Memory B cell (primary cell): ENCODE measurements around the gene CNTN4.

Experiments used
- ATAC-seq: fragments of 150-1000 bp; cut with Tn5 transposase; 2 replicates; pipeline ENCODE4 v1.10.0; 2021; ENCODE audit warnings: low read depth, mild to moderate bottlenecking, moderate library complexity
- DNase-seq, 2 donors: peaks; one replicate each; pipeline ENCODE4 v3.0.0; 2022; ENCODE audit warnings: low spot score in 2 of 2
- H3K27ac Mint-ChIP-seq: one replicate; pipeline ENCODE4 v1.8.0; 2022; ENCODE audit warnings: mild to moderate bottlenecking, moderate library complexity, mixed read lengths
- H3K27me3 Mint-ChIP-seq: one replicate; pipeline ENCODE4 v1.8.0; 2022; ENCODE audit warnings: mixed read lengths
- H3K36me3 Mint-ChIP-seq: one replicate; pipeline ENCODE4 v1.8.0; 2022; ENCODE audit warnings: mild to moderate bottlenecking, mixed read lengths
- H3K4me1 Mint-ChIP-seq: one replicate; pipeline ENCODE4 v1.8.0; 2022; ENCODE audit warnings: mixed read lengths
- H3K4me3 Mint-ChIP-seq: one replicate; pipeline ENCODE4 v1.8.0; 2022; ENCODE audit warnings: mild to moderate bottlenecking, moderate library complexity, mixed read lengths
- H3K9me3 Mint-ChIP-seq: one replicate; pipeline ENCODE4 v1.8.0; 2022; ENCODE audit warnings: mixed read lengths

Gene CNTN4

GRCh38 chr3:2180634-2181033 is 82.0 kb downstream of the CNTN4 start:
- H3K27ac Mint-ChIP-seq, result no peak overlapping the region

GRCh38 chr3:2198776-2199279 is 100.2 kb downstream of the CNTN4 start:
- Mint-ChIP-seq H3K4me3 (no peak overlapping the region), H3K4me1 (no peaks in the 10 kb centered on the region), H3K27ac (no peak overlapping the region), H3K9me3 (peaks cover 2% of the 10 kb centered on the region), H3K27me3 (no peaks in the 10 kb centered on the region), H3K36me3 (no peaks in the 10 kb centered on the region)
- ATAC-seq (no peak), DNase-seq (no peak)

More at GRCh38 chr3:2180634-2181033, 82.0 kb downstream of the CNTN4 start:
- Mint-ChIP-seq H3K9me3 (peaks cover 1% of the 10 kb centered on the region), H3K27me3 (no peaks in the 10 kb centered on the region), H3K4me3 (no peak overlapping the region), H3K36me3 (no peaks in the 10 kb centered on the region), H3K4me1 (no peaks in the 10 kb centered on the region)
- DNase-seq, result no peak
- no peak for ATAC-seq

GRCh38 chr3:2204054-2204453 is 105.4 kb downstream of the CNTN4 start:
- Mint-ChIP-seq H3K27ac (no peak overlapping the region), H3K4me1 (no peaks in the 10 kb centered on the region), H3K9me3 (no peaks in the 10 kb centered on the region), H3K27me3 (no peaks in the 10 kb centered on the region), H3K36me3 (no peaks in the 10 kb centered on the region), H3K4me3 (no peak overlapping the region)
- ATAC-seq (no peak), DNase-seq (no peak)

- Mint-ChIP-seq H3K27me3 (no peaks in the 10 kb centered on the region), H3K36me3 (no peaks in the 10 kb centered on the region), H3K9me3 (no peaks in the 10 kb centered on the region), H3K27ac (no peak overlapping the region), H3K4me3 (no peak overlapping the region), H3K4me1 (no peaks in the 10 kb centered on the region)
- ATAC-seq (no peak), DNase-seq (no peak)
Observed at GRCh38 chr3:2205692-2206091, 107.0 kb downstream of the CNTN4 start.

GRCh38 chr3:2206536-2206935 is 107.9 kb downstream of the CNTN4 start:
- Mint-ChIP-seq H3K27ac (no peak overlapping the region), H3K4me1 (no peaks in the 10 kb centered on the region), H3K9me3 (no peaks in the 10 kb centered on the region), H3K27me3 (no peaks in the 10 kb centered on the region), H3K36me3 (no peaks in the 10 kb centered on the region), H3K4me3 (no peak overlapping the region)
- ATAC-seq, result no peak
- DNase-seq, result no peak

- no peak for DNase-seq
- Mint-ChIP-seq H3K9me3 (peaks cover 1% of the 10 kb centered on the region), H3K36me3 (no peaks in the 10 kb centered on the region), H3K27ac (no peak overlapping the region), H3K27me3 (no peaks in the 10 kb centered on the region), H3K4me1 (no peaks in the 10 kb centered on the region), H3K4me3 (no peak overlapping the region)
- ATAC-seq, result no peak
Observed at GRCh38 chr3:2211568-2211967, 112.9 kb downstream of the CNTN4 start.

GRCh38 chr3:2212206-2212605 is 113.5 kb downstream of the CNTN4 start:
- Mint-ChIP-seq H3K36me3 (no peaks in the 10 kb centered on the region), H3K9me3 (peaks cover 1% of the 10 kb centered on the region), H3K27ac (no peak overlapping the region), H3K4me1 (no peaks in the 10 kb centered on the region), H3K4me3 (no peak overlapping the region), H3K27me3 (no peaks in the 10 kb centered on the region)
- no peak for DNase-seq
- ATAC-seq, result no peak

- DNase-seq (no peak), ATAC-seq (no peak)
- H3K27ac Mint-ChIP-seq, result no peak overlapping the region
- no peaks in the 10 kb centered on the region for H3K4me1 Mint-ChIP-seq
- no peaks in the 10 kb centered on the region for H3K9me3 Mint-ChIP-seq
- H3K36me3 Mint-ChIP-seq, result no peaks in the 10 kb centered on the region
- H3K4me3 Mint-ChIP-seq, result no peak overlapping the region
- no peaks in the 10 kb centered on the region for H3K27me3 Mint-ChIP-seq
Observed at GRCh38 chr3:2218375-2218774, 119.7 kb downstream of the CNTN4 start.

GRCh38 chr3:2218816-2219215 is 120.2 kb downstream of the CNTN4 start:
- H3K4me3 Mint-ChIP-seq, result no peak overlapping the region
- H3K9me3 Mint-ChIP-seq, result no peaks in the 10 kb centered on the region
- ATAC-seq (no peak), DNase-seq (no peak)
- H3K27ac Mint-ChIP-seq, result no peak overlapping the region
- no peaks in the 10 kb centered on the region for H3K27me3 Mint-ChIP-seq
- H3K36me3 Mint-ChIP-seq, result no peaks in the 10 kb centered on the region
- H3K4me1 Mint-ChIP-seq, result no peaks in the 10 kb centered on the region

- Mint-ChIP-seq H3K4me3 (no peak overlapping the region), H3K9me3 (peaks cover 1% of the 10 kb centered on the region), H3K4me1 (no peaks in the 10 kb centered on the region), H3K27ac (no peak overlapping the region), H3K36me3 (no peaks in the 10 kb centered on the region), H3K27me3 (no peaks in the 10 kb centered on the region)
- ATAC-seq, result no peak
- no peak for DNase-seq
Observed at GRCh38 chr3:2236203-2236602, 137.5 kb downstream of the CNTN4 start.

- H3K9me3 Mint-ChIP-seq, result peaks cover 2% of the 10 kb centered on the region
- no peak overlapping the region for H3K4me3 Mint-ChIP-seq
- H3K27me3 Mint-ChIP-seq, result no peaks in the 10 kb centered on the region
- H3K36me3 Mint-ChIP-seq, result no peaks in the 10 kb centered on the region
- ATAC-seq, result no peak
- no peak for DNase-seq
- no peak overlapping the region for H3K27ac Mint-ChIP-seq
- no peaks in the 10 kb centered on the region for H3K4me1 Mint-ChIP-seq
Observed at GRCh38 chr3:2244137-2244536, 145.5 kb downstream of the CNTN4 start.

- no peaks in the 10 kb centered on the region for H3K4me1 Mint-ChIP-seq
- no peaks in the 10 kb centered on the region for H3K27me3 Mint-ChIP-seq
- peaks cover 2% of the 10 kb centered on the region for H3K9me3 Mint-ChIP-seq
- ATAC-seq (no peak), DNase-seq (no peak)
- no peaks in the 10 kb centered on the region for H3K36me3 Mint-ChIP-seq
- no peak overlapping the region for H3K27ac Mint-ChIP-seq
- no peak overlapping the region for H3K4me3 Mint-ChIP-seq
Observed at GRCh38 chr3:2246873-2247648, 148.4 kb downstream of the CNTN4 start.

- peaks cover 2% of the 10 kb centered on the region for H3K9me3 Mint-ChIP-seq
- no peak overlapping the region for H3K4me3 Mint-ChIP-seq
- H3K27me3 Mint-ChIP-seq, result no peaks in the 10 kb centered on the region
- no peaks in the 10 kb centered on the region for H3K4me1 Mint-ChIP-seq
- no peak for DNase-seq
- no peaks in the 10 kb centered on the region for H3K36me3 Mint-ChIP-seq
- H3K27ac Mint-ChIP-seq, result no peak overlapping the region
- ATAC-seq, result no peak
Observed at GRCh38 chr3:2247831-2248230, 149.2 kb downstream of the CNTN4 start.

GRCh38 chr3:2250783-2251182 is 152.1 kb downstream of the CNTN4 start:
- H3K36me3 Mint-ChIP-seq, result no peaks in the 10 kb centered on the region

GRCh38 chr3:2261747-2262146 is 163.1 kb downstream of the CNTN4 start:
- Mint-ChIP-seq H3K27ac (no peak overlapping the region), H3K36me3 (no peaks in the 10 kb centered on the region), H3K27me3 (no peaks in the 10 kb centered on the region), H3K4me3 (no peak overlapping the region), H3K4me1 (no peaks in the 10 kb centered on the region), H3K9me3 (no peaks in the 10 kb centered on the region)
- no peak for ATAC-seq
- no peak for DNase-seq

More at GRCh38 chr3:2250783-2251182, 152.1 kb downstream of the CNTN4 start:
- Mint-ChIP-seq H3K9me3 (peaks cover under 1% of the 10 kb centered on the region), H3K27me3 (no peaks in the 10 kb centered on the region), H3K27ac (no peak overlapping the region), H3K4me1 (no peaks in the 10 kb centered on the region), H3K4me3 (no peak overlapping the region)
- ATAC-seq, result no peak
- no peak for DNase-seq
